ENCODE data around the gene ATP6V0B.

GRCh38 chr1:43935711-43936427 is 38.9 kb upstream of the ATP6V0B start:
- TF ChIP-seq, protein P1, sequence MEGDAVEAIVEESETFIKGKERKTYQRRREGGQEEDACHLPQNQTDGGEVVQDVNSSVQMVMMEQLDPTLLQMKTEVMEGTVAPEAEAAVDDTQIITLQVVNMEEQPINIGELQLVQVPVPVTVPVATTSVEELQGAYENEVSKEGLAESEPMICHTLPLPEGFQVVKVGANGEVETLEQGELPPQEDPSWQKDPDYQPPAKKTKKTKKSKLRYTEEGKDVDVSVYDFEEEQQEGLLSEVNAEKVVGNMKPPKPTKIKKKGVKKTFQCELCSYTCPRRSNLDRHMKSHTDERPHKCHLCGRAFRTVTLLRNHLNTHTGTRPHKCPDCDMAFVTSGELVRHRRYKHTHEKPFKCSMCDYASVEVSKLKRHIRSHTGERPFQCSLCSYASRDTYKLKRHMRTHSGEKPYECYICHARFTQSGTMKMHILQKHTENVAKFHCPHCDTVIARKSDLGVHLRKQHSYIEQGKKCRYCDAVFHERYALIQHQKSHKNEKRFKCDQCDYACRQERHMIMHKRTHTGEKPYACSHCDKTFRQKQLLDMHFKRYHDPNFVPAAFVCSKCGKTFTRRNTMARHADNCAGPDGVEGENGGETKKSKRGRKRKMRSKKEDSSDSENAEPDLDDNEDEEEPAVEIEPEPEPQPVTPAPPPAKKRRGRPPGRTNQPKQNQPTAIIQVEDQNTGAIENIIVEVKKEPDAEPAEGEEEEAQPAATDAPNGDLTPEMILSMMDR (IDR thresholded peaks at IDR 0.05; ENCODE audit: low read depth, low read length) = no peak
- TF ChIP-seq EZH2phosphoT487 (IDR thresholded peaks at IDR 0.05; ENCODE audit: low read depth) = no peak
